ENCODE results near the gene SLC2A10.

The SLC2A10 gene

GRCh38 chr20:46698788-46699187, 10.7 kb upstream of the SLC2A10 start:
- ChIA-PET CTCF (no interaction called here), POLR2A (no interaction called here)
- DNase-seq (ENCODE audit: extremely low spot score): no peak
- TF ChIP-seq ARNT (IDR thresholded peaks at IDR 0.05) (no peak), L3MBTL2 (conservative IDR thresholded peaks at IDR 0.05) (no peak), BHLHE40 (IDR thresholded peaks at IDR 0.05; ENCODE audit: borderline replicate concordance) (no peak), FOXA1 (IDR thresholded peaks at IDR 0.05) (no peak), ELF4 (IDR thresholded peaks at IDR 0.05) (no peak), FOXK2 (IDR thresholded peaks at IDR 0.05) (no peak), ZNF384 (IDR thresholded peaks at IDR 0.05) (no peak), TARDBP (IDR thresholded peaks at IDR 0.05) (no peak), HDGF (IDR thresholded peaks at IDR 0.05; ENCODE audit: borderline replicate concordance) (no peak), SP1 (IDR thresholded peaks at IDR 0.05) (no peak), PKNOX1 (IDR thresholded peaks at IDR 0.05) (no peak), SUZ12 (IDR thresholded peaks at IDR 0.05) (no peak), LEF1 (IDR thresholded peaks at IDR 0.05; ENCODE audit: borderline replicate concordance) (no peak), CTBP1 (IDR thresholded peaks at IDR 0.05; ENCODE audit: borderline replicate concordance) (no peak), FOXM1 (IDR thresholded peaks at IDR 0.05; ENCODE audit: borderline replicate concordance) (no peak), NFRKB (IDR thresholded peaks at IDR 0.05) (no peak)

- TF ChIP-seq ZNF384 (IDR thresholded peaks at IDR 0.05) (no peak), ELF4 (IDR thresholded peaks at IDR 0.05) (no peak), BHLHE40 (IDR thresholded peaks at IDR 0.05; ENCODE audit: borderline replicate concordance) (no peak), NFRKB (IDR thresholded peaks at IDR 0.05) (no peak), TARDBP (IDR thresholded peaks at IDR 0.05) (no peak), SUZ12 (IDR thresholded peaks at IDR 0.05) (no peak), ARNT (IDR thresholded peaks at IDR 0.05) (no peak), FOXA1 (IDR thresholded peaks at IDR 0.05) (no peak), SP1 (IDR thresholded peaks at IDR 0.05) (no peak), FOXM1 (IDR thresholded peaks at IDR 0.05; ENCODE audit: borderline replicate concordance) (no peak), PKNOX1 (IDR thresholded peaks at IDR 0.05) (no peak), HDGF (IDR thresholded peaks at IDR 0.05; ENCODE audit: borderline replicate concordance) (no peak), LEF1 (IDR thresholded peaks at IDR 0.05; ENCODE audit: borderline replicate concordance) (no peak), L3MBTL2 (conservative IDR thresholded peaks at IDR 0.05) (no peak)
- ChIA-PET CTCF (no interaction called here), POLR2A (no interaction called here)
- no peak for DNase-seq (ENCODE audit: extremely low spot score)
Measured at GRCh38 chr20:46699651-46700359, 9.6 kb upstream of the SLC2A10 start.

- ChIA-PET POLR2A (interaction anchor here (1.6 kb wide), 1 partner anchor 11 kb away, joined by 4 read pairs; the partner anchor contains the start of gene TP53RK), CTCF (no interaction called here)
- TF ChIP-seq NFRKB (IDR thresholded peaks at IDR 0.05) (no peak), FOXM1 (IDR thresholded peaks at IDR 0.05; ENCODE audit: borderline replicate concordance) (no peak), SP1 (IDR thresholded peaks at IDR 0.05) (no peak), CTBP1 (IDR thresholded peaks at IDR 0.05; ENCODE audit: borderline replicate concordance) (no peak), LEF1 (IDR thresholded peaks at IDR 0.05; ENCODE audit: borderline replicate concordance) (no peak), HDGF (IDR thresholded peaks at IDR 0.05; ENCODE audit: borderline replicate concordance) (no peak), FOXK2 (IDR thresholded peaks at IDR 0.05) (no peak), TARDBP (IDR thresholded peaks at IDR 0.05) (no peak), FOXA1 (IDR thresholded peaks at IDR 0.05) (no peak), ELF4 (IDR thresholded peaks at IDR 0.05) (no peak), ARNT (IDR thresholded peaks at IDR 0.05) (no peak), L3MBTL2 (conservative IDR thresholded peaks at IDR 0.05) (no peak), BHLHE40 (IDR thresholded peaks at IDR 0.05; ENCODE audit: borderline replicate concordance) (no peak), ZNF384 (IDR thresholded peaks at IDR 0.05) (no peak), PKNOX1 (IDR thresholded peaks at IDR 0.05) (no peak)
- no peak for DNase-seq (ENCODE audit: extremely low spot score)
Measured at GRCh38 chr20:46700481-46700880, 9.0 kb upstream of the SLC2A10 start.

GRCh38 chr20:46701057-46701456, 8.4 kb upstream of the SLC2A10 start:
- POLR2A ChIA-PET: interaction anchor here (1.6 kb wide), 1 partner anchor 11 kb away, joined by 4 read pairs; the partner anchor contains the start of gene TP53RK
- CTCF ChIA-PET: no interaction called here
- no peak for TF ChIP-seq ZNF384 (IDR thresholded peaks at IDR 0.05)
- TF ChIP-seq SP1 (IDR thresholded peaks at IDR 0.05): no peak
- no peak for TF ChIP-seq SUZ12 (IDR thresholded peaks at IDR 0.05)
- TF ChIP-seq TARDBP (IDR thresholded peaks at IDR 0.05): no peak
- no peak for TF ChIP-seq L3MBTL2 (conservative IDR thresholded peaks at IDR 0.05)
- TF ChIP-seq CTBP1 (IDR thresholded peaks at IDR 0.05; ENCODE audit: borderline replicate concordance): no peak
- TF ChIP-seq HDGF (IDR thresholded peaks at IDR 0.05; ENCODE audit: borderline replicate concordance): no peak
- no peak for TF ChIP-seq ARNT (IDR thresholded peaks at IDR 0.05)
- DNase-seq (ENCODE audit: extremely low spot score): no peak

- ChIA-PET CTCF (interaction anchor here (0.6 kb wide), 1 partner anchor 139 kb away, joined by 6 read pairs; no protein-coding TSS in a partner anchor), POLR2A (interaction anchor here (1.6 kb wide), 1 partner anchor 12 kb away, joined by 4 read pairs; the partner anchor contains the start of gene TP53RK)
- no peak for TF ChIP-seq PKNOX1 (IDR thresholded peaks at IDR 0.05)
- no peak for TF ChIP-seq SP1 (IDR thresholded peaks at IDR 0.05)
- no peak for TF ChIP-seq L3MBTL2 (conservative IDR thresholded peaks at IDR 0.05)
- TF ChIP-seq ELF4 (IDR thresholded peaks at IDR 0.05): no peak
- no peak for TF ChIP-seq ZNF384 (IDR thresholded peaks at IDR 0.05)
- DNase-seq (ENCODE audit: extremely low spot score): no peak
Measured at GRCh38 chr20:46701556-46701955, 7.9 kb upstream of the SLC2A10 start.

All from HEK293T (cell line).